Stomach (tissue), 9 donors: ENCODE results near the gene SMIM3. TPM values are rescaled to one million over a fixed set of nuclear protein-coding genes. Genes with fewer than 3 reads are reported as not detected.
"Not testable (repeated sequence)": the region's sequence is repeated elsewhere in the genome, so short reads cannot be mapped to it uniquely, and the experiment has no call there.

Source experiments
- DNase-seq, 2 donors: peaks; one replicate each; pipeline versions ENCODE4 v3.0.0 to v3.0.0-alpha.2; 2013 to 2019
- H3K27ac ChIP-seq, 5 donors: fragments of 200-600 bp in 4 of 5; sonication (generic) in 4 of 5; one replicate each; pipeline ENCODE4 v1.5.1; 2013 to 2019; ENCODE audit warnings: mild to moderate bottlenecking in 1 of 5, moderate library complexity in 1 of 5
- H3K27me3 ChIP-seq, 3 donors: fragments of 200-600 bp; sonication (generic); one replicate each; pipeline ENCODE4 v1.5.1; 2017 to 2019; ENCODE audit warnings: mixed run types in 1 of 3
- H3K36me3 ChIP-seq, 4 donors: fragments of 200-600 bp; sonication (generic); 1 replicate in 3 of 4; 2 replicates in 1 of 4; pipeline ENCODE4 v1.5.1; 2016 to 2019
- H3K4me1 ChIP-seq, 4 donors: fragments of 200-600 bp; sonication (generic); one replicate each; pipeline ENCODE4 v1.5.1; 2016 to 2019
- H3K4me3 ChIP-seq, 4 donors: fragments of 200-600 bp; sonication (generic) in 3 of 4; one replicate each; pipeline ENCODE4 v1.5.1; 2016 to 2019; ENCODE audit warnings: mild to moderate bottlenecking in 1 of 4
- H3K9me3 ChIP-seq, 4 donors: fragments of 200-600 bp; sonication (generic); one replicate each; pipeline ENCODE4 v1.5.1; 2016 to 2019
- CTCF ChIP-seq, 7 experiments: fragments of 450-650 bp in 4 of 7; fragments of 200-600 bp in 3 of 7; sonication (generic) in 3 of 7; IDR thresholded peaks; one replicate each; pipeline ENCODE4 v1.5.1; 2016 to 2019; ENCODE audit warnings: antibody characterized with exemption in 7 of 7, control low read depth in 2 of 7, mild to moderate bottlenecking in 1 of 7
- EP300 ChIP-seq: sonication (generic); formaldehyde crosslinking; IDR thresholded peaks from one replicate; pipeline ENCODE4 v1.6.1; 2017; ENCODE audit warnings: antibody characterized with exemption
- POLR2A ChIP-seq, 4 donors: fragments of 450-650 bp; IDR thresholded peaks; one replicate each; pipeline ENCODE4 v1.6.1; 2016; ENCODE audit warnings: antibody characterized with exemption in 4 of 4, control low read depth in 2 of 4, mild to moderate bottlenecking in 1 of 4, moderate library complexity in 1 of 4
- POLR2AphosphoS5 ChIP-seq, 3 donors: sonication (generic); formaldehyde crosslinking; IDR thresholded peaks; one replicate each; pipeline ENCODE4 v1.6.1; 2016; ENCODE audit warnings: antibody characterized with exemption in 3 of 3
- WGBS, 5 donors: extraction: QIAGEN DNeasy Blood & Tissue Kit in 3 of 5; methylation state at CpG; one replicate each; pipeline versions ENCODE4 v1.1.5 to v1.1.7; 2013 to 2018; 5-methylcytosine and 5-hydroxymethylcytosine counted together
- intact Hi-C: fragments of 100-400 bp; cut with DNase I; formaldehyde crosslinking; loops from one replicate; pipeline ENCODE4 v1.15.1; 2023; ENCODE audit warnings: low total_unique reads
- polyA plus RNA-seq, 3 donors: library from polyadenylated mRNA; stranded (reverse); fragments of 200-250 nt; gene quantifications; one replicate each; pipeline ENCODE4 v1.2.3, GENCODE V29; 2013
- total RNA-seq, 5 donors: library from RNA; depleted of rRNA; stranded (reverse); fragments of >200 nt; gene quantifications; one replicate each; pipeline versions ENCODE4 v1.1.0 to v1.2.3, GENCODE V29; 2014 to 2016
- donor health status: healthy with polysubstance abuse.
- donor health status: Bipolar disorder and iron deficiency.
- donor health status: healthy.

SMIM3 gene
- total and polyA plus RNA-seq, 8 donors: 9.9 to 63.8 (median 32.0) TPM

DNA sequence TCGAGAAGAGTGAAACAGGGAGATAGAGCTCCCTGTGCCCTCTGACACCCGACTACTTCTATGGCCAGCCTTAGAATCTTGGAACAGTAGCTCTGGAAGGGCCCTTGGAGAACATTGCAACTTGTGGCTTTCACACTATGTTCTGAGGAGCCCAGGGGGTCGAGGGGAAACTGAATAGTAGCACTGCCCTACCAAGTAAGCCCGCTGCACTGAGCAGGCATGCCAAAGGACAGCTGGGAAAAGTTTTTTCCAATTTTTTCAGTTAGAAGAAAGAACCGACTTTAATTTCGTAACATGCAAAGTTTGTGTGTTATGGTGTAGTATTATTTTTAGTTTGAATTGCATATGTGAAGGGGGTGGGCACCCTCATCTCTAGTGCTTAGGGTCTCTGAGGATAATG lies 10.9 kb downstream of the SMIM3 start:
- no peak for TF ChIP-seq CTCF (IDR thresholded peaks at IDR 0.05)
- H3K4me1 ChIP-seq: peaks cover 0 to 66% (median 35%) of the 10 kb centered on the region in 4 donors
- no peaks in the 10 kb centered on the region for H3K27me3 ChIP-seq
- intact Hi-C loops: no loop called here
- H3K36me3 ChIP-seq: no peaks in the 10 kb centered on the region
- peak overlapping the region in 4 of 5 donors; percentile 43 to 78 (median 62) for H3K27ac ChIP-seq
- H3K4me3 ChIP-seq: no peak overlapping the region
- 64 to 84% (median 79%) methylated on average over 6 of the region's 6 CpGs for WGBS, 5 donors
- no peak for DNase-seq
- no peaks in the 10 kb centered on the region for H3K9me3 ChIP-seq

- H3K4me1 ChIP-seq: peaks cover 0 to 66% (median 32%) of the 10 kb centered on the region in 4 donors
- H3K36me3 ChIP-seq: peaks cover 0 to under 1% (median 0%) of the 10 kb centered on the region in 4 donors
- peak in 1 of 2 donors; percentile 54 for DNase-seq
- TF ChIP-seq CTCF (IDR thresholded peaks at IDR 0.05) (no peak), POLR2AphosphoS5 (IDR thresholded peaks at IDR 0.05) (peak in 2 of 3 donors; percentile 44 to 76), POLR2A (IDR thresholded peaks at IDR 0.05) (no peak), EP300 (no peak)
- H3K9me3 ChIP-seq: no peaks in the 10 kb centered on the region
- H3K27me3 ChIP-seq: no peaks in the 10 kb centered on the region
- H3K27ac ChIP-seq: peak overlapping the region in 4 of 5 donors; percentile 43 to 78 (median 62)
- intact Hi-C loops: no loop called here
- H3K4me3 ChIP-seq: no peak overlapping the region
- 45 to 69% (median 59%) methylated on average over 7 of the region's 7 CpGs for WGBS, 5 donors
Observed at GRCh38 chr5:150789943-150790611, 11.5 kb downstream of the SMIM3 start.

DNA sequence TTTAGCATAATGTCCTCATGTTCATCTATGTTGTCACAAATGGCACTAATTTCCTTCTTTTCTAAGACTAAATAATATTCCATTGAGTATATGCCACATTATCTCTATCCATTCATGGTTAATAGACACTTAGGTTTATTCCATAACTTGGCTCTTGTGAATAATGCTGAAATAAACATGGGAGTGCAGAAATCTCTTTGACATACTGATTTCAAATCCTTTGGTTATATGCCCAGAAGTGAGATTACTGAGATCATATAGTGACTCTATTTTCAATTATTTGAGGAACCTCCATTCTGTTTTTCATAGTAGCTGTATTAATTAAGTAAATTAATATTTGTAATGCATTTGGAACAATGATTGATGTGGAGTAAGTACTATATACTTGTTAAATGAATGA lies 13.0 kb downstream of the SMIM3 start:
- H3K27me3 ChIP-seq: no peaks in the 10 kb centered on the region
- no peak for TF ChIP-seq EP300
- TF ChIP-seq CTCF (IDR thresholded peaks at IDR 0.05): no peak
- no peak for TF ChIP-seq POLR2AphosphoS5 (IDR thresholded peaks at IDR 0.05)
- TF ChIP-seq POLR2A (IDR thresholded peaks at IDR 0.05): no peak
- intact Hi-C loops: no loop called here

DNA sequence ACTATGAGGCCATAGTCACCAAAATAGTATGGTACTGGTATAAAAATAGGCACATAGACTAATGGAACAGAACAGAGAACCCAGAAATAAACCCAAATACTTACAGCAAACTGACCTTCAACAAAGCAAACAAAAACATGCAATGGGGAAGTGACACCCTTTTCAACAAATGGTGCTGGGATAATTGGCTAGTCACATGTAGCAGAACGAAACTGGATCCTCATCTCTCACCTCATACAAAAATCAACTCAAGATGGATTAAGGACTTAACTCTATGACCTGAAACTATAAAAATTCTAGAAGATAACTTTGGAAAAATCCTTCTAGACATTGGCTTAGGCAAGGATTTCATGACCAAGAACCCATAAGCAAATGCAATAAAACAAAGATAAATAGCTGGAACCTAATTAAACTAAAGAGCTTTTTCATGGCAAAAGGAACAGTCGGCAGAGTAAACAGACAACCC lies 14.9 kb downstream of the SMIM3 start:
- DNase-seq, H3K4me3 ChIP-seq, H3K27ac ChIP-seq, H3K27me3 ChIP-seq, intact Hi-C loops, H3K9me3 ChIP-seq: not testable (repeated sequence)
- WGBS, 5 donors: 80 to 90% (median 83%) methylated on average over 2 of the region's 2 CpGs
- Histone ChIP-seq H3K36me3 (peaks cover 10 to 27% (median 25%) of the 10 kb centered on the region in 4 donors), H3K4me1 (peaks cover 0 to 34% (median 23%) of the 10 kb centered on the region in 4 donors)

More for the DNA sequence above, 13.0 kb downstream of the SMIM3 start:
- no peak for DNase-seq
- Histone ChIP-seq H3K27ac (no peak overlapping the region), H3K4me3 (no peak overlapping the region), H3K4me1 (peaks cover 0 to 52% (median 32%) of the 10 kb centered on the region in 4 donors), H3K36me3 (peaks cover 10 to 15% (median 14%) of the 10 kb centered on the region in 4 donors), H3K9me3 (no peaks in the 10 kb centered on the region)

GRCh38 chr5:150794927-150795326 lies 16.4 kb downstream of the SMIM3 start:
- Histone ChIP-seq H3K4me3 (no peak overlapping the region), H3K9me3 (no peaks in the 10 kb centered on the region), H3K27ac (no peak overlapping the region), H3K27me3 (no peaks in the 10 kb centered on the region), H3K36me3 (peaks cover 10 to 30% (median 25%) of the 10 kb centered on the region in 4 donors), H3K4me1 (peaks cover 0 to 19% (median 14%) of the 10 kb centered on the region in 4 donors)
- 81 to 98% (median 87%) methylated on average over 2 of the region's 2 CpGs for WGBS, 5 donors
- DNase-seq: no peak
- no peak for TF ChIP-seq POLR2A (IDR thresholded peaks at IDR 0.05)
- TF ChIP-seq EP300: no peak
- no peak for TF ChIP-seq CTCF (IDR thresholded peaks at IDR 0.05)
- TF ChIP-seq POLR2AphosphoS5 (IDR thresholded peaks at IDR 0.05): no peak
- intact Hi-C loops: no loop called here
